Measurements from ENCODE around the gene CLDN4.
"Not testable (repeated sequence)": the region's sequence is repeated elsewhere in the genome, so short reads cannot be mapped to it uniquely, and the experiment has no call there.

Gene CLDN4

GRCh38 chr7:73830681-73831583, at the start of gene CLDN4:
CLDN4 (plus strand) TSS chr7:73830996; CDS start chr7:73831202, 206 bp downstream.
- no peak for DNase-seq (ENCODE audit: low read depth in 2 of 2)

- no peak for DNase-seq (ENCODE audit: low read depth in 2 of 2)
Observed at GRCh38 chr7:73786588-73786987, 44.2 kb upstream of the CLDN4 start.

- not testable (repeated sequence) for DNase-seq (ENCODE audit: low read depth in 2 of 2)
Observed at GRCh38 chr7:73787786-73788048, 43.1 kb upstream of the CLDN4 start.

GRCh38 chr7:73789051-73789450, 41.7 kb upstream of the CLDN4 start:
- DNase-seq (ENCODE audit: low read depth in 2 of 2): no peak

GRCh38 chr7:73791170-73791690, 39.6 kb upstream of the CLDN4 start:
- not testable (repeated sequence) for DNase-seq (ENCODE audit: low read depth in 2 of 2)

GRCh38 chr7:73795188-73795587, 35.6 kb upstream of the CLDN4 start:
- not testable (repeated sequence) for DNase-seq (ENCODE audit: low read depth in 2 of 2)

- DNase-seq (ENCODE audit: low read depth in 2 of 2): not testable (repeated sequence)
Observed at GRCh38 chr7:73796656-73797055, 34.1 kb upstream of the CLDN4 start.

- DNase-seq (ENCODE audit: low read depth in 2 of 2): not testable (repeated sequence)
Observed at GRCh38 chr7:73797176-73797575, 33.6 kb upstream of the CLDN4 start.

- no peak for DNase-seq (ENCODE audit: low read depth in 2 of 2)
Observed at GRCh38 chr7:73799282-73800141, 31.3 kb upstream of the CLDN4 start.

GRCh38 chr7:73801577-73801976, 29.2 kb upstream of the CLDN4 start:
- no peak for DNase-seq (ENCODE audit: low read depth in 2 of 2)

GRCh38 chr7:73802459-73802858, 28.3 kb upstream of the CLDN4 start:
- no peak for DNase-seq (ENCODE audit: low read depth in 2 of 2)

- DNase-seq (ENCODE audit: low read depth in 2 of 2): no peak
Observed at GRCh38 chr7:73809467-73809951, 21.3 kb upstream of the CLDN4 start.

- DNase-seq (ENCODE audit: low read depth in 2 of 2): no peak
Observed at GRCh38 chr7:73810998-73811360, 19.8 kb upstream of the CLDN4 start.

GRCh38 chr7:73811760-73812168, 19.0 kb upstream of the CLDN4 start:
- peak; percentile 19 to 45 for DNase-seq (ENCODE audit: low read depth in 2 of 2)

- DNase-seq (ENCODE audit: low read depth in 2 of 2): no peak
Observed at GRCh38 chr7:73812996-73813395, 17.8 kb upstream of the CLDN4 start.

- no peak for DNase-seq (ENCODE audit: low read depth in 2 of 2)
Observed at GRCh38 chr7:73815436-73815835, 15.4 kb upstream of the CLDN4 start.

- no peak for DNase-seq (ENCODE audit: low read depth in 2 of 2)
Observed at GRCh38 chr7:73817121-73817520, 13.7 kb upstream of the CLDN4 start.

- DNase-seq (ENCODE audit: low read depth in 2 of 2): no peak
Observed at GRCh38 chr7:73820013-73820412, 10.8 kb upstream of the CLDN4 start.

- not testable (repeated sequence) for DNase-seq (ENCODE audit: low read depth in 2 of 2)
Observed at GRCh38 chr7:73821597-73822285, 9.1 kb upstream of the CLDN4 start.

- no peak for DNase-seq (ENCODE audit: low read depth in 2 of 2)
Observed at GRCh38 chr7:73822319-73823173, 8.2 kb upstream of the CLDN4 start.

- DNase-seq (ENCODE audit: low read depth in 2 of 2): no peak
Observed at GRCh38 chr7:73823257-73823656, 7.5 kb upstream of the CLDN4 start.
